Activated gamma-delta T cell (primary cell): ENCODE measurements around the gene LRCOL1.

Source experiments
- DNase-seq: peaks from one replicate; lab custom pipeline; 2025; lab: John Stamatoyannopoulos, UW

The LRCOL1 gene

DNA sequence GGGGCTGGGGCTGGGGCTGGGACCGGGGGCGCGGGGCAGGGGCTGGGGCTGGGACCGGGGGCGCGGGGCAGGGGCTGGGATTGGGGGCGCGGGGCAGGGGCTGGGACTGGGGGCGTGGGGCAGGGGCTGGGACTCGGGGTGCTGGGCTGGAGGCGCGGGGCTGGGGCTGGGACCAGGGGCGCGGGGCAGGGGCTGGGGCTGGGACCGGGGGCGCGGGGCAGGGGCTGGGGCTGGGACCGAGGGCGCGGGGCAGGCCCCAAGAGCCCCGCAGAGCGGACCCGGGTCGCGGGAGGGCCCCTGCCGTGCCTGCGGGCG, 8.6 kb upstream of the LRCOL1 start:
- no peak for DNase-seq

GRCh38 chr12:132618683-132619043, 8.3 kb upstream of the LRCOL1 start, which contains the start of gene P2RX2:
TSS of gene P2RX2 (plus strand) at chr12:132618776. CDS start at chr12:132618817, 41 bp downstream.
- no peak for DNase-seq

- no peak for DNase-seq
Observed at GRCh38 chr12:132617822-132618682, 7.7 kb upstream of the LRCOL1 start.

DNA sequence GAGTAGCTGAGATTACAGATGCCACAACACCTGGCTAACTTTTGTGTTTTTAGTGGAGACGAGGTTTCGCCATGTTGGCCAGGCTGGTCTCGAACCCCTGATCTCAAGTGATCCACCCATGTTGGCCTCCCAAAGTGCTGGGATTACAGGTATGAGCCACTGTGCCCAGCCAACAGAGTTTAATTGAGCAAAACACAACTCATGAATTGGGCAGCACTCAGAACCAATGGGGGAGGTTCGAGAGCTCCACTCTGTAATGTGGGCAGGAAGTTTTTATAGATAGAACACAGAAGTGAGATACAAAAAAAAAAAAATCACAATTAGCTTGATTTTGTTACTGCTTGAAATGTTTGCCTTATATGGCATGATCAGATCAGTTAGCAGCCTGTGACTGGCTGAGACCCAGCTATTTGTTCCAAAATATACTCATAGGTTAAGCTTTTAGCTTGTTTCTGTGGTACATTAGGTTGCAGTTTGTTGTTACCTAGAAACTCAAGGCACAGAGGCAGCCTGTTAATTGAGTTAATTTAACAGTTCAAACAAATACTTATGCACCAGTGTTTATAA, 6.8 kb upstream of the LRCOL1 start:
- DNase-seq, result no peak

GRCh38 chr12:132615579-132616038, 5.2 kb upstream of the LRCOL1 start:
- DNase-seq, result no peak

GRCh38 chr12:132614861-132615578, 4.6 kb upstream of the LRCOL1 start:
- no peak for DNase-seq

DNA sequence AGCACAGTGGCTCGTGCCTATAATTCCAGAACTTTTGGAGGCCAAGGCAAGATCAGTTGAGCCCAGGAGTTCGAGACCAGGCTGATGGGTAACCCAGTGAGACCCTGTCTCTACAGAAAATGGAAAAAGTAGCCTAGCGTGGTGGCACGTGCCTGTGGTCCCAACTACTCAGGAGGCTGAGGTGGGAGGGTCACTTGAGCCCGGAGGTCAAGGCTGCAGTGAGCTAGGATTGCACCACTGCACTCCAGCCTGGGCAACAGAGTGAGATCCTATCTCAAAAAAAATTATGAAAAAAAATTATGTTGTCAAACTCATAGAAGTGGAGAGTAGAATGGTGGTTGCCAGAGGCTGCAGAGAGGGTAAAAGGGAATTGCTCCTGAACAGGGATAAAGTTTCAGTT, 3.6 kb upstream of the LRCOL1 start:
- DNase-seq, result no peak

GRCh38 chr12:132611620-132612019, 1.2 kb upstream of the LRCOL1 start:
- no peak for DNase-seq

DNA sequence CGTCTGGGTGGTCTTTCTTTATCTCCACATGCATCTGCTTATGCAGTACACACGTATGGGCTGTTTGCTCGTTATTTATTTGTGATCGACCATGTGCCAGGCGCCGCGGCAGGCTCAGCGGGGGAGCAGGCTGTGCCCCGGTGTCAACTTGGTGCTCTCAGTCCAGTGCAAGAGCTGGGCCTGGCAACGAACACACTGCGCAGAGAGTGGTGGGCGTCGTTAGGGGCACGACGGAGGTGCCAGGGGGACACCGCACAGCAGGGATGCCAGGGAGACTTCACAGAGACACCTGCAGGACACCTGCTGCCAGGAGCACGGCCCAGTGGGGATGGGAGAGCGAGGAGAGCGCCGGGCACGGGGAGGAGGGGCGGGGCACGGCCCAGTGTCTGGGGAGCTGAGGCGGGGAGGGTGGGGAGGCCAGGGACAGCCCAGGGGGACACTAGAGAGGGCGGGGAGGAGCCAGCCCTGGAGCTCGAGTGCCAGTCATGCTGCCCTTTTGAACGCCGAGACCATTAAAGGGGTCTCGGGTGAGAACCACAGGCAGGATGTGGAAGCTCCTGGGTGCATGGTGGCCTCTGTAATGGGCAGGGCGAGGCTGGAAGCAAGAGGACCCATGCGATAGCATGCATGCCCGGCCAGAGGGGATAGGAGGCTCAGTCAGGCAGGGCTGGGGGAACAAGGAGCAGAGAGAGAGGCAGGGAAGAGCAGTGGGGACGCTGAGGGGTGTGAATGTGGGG, 652 bp upstream of the LRCOL1 start:
- no peak for DNase-seq

DNA sequence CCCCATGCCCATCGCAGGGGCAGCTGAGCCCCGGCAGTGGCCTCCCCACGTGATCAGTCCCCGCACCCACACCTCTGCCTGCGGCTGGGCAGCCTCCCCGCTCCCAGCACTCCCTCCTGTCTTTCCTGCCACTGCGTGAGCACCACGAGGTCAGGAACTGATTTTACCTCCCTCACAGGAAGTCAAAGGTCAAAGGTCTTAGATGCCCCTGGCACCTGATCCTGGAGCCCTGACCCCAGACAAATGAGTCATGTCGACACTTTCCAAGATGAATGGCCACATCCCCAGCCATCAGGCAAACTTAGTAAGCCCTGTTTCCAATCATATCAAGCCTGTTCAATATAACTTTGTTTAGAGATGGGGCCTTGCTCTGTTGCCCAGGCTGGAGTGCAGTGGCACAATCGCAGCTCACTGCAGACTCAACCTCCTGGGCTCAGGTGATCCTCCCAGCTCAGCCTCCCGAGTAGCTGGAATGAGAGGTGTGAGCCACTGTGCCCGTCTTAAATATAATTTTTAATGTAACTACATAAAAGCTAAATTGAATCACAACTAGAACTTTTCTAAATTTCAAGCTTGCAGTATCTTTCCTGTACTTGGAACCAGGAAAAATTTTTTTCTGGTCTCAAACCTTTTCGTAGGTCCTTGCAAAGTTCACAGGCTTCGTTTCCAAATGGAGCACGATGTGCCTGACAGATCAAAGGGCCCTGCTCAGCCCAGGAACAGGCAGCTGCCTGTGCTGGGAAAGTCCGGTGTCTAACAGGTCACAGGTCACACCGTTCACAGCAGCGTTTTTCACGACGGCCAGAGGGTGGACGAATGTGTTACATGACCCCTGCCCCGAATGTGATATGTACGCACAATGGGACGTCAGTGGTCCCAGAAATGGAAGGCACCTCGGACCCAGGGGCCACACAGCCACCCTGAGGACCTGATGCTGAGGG, 1.9 kb downstream of the LRCOL1 start:
- no peak for DNase-seq

- no peak for DNase-seq
Observed at GRCh38 chr12:132606927-132607326, 3.5 kb downstream of the LRCOL1 start.

GRCh38 chr12:132606466-132606865, 3.9 kb downstream of the LRCOL1 start:
- no peak for DNase-seq

DNA sequence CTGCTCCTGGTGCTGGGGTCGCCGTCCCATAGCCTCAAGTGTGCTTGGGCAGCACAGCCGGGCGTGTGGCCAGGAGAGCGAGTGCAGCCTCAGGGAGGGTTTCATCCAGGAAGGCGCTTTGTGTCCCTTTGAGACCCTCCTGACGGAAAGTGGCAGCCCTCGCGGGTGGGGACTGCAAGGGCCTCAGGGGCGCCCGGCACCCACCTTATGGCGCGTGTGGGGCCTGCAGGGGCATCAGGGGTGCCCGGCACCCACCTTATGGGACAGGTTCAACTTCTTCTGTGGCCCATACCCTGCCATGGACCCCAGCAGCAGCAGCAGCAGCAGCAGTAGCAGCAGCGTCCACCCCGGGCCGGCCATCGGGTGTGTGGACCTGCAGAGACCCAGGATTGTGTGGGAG, 4.5 kb downstream of the LRCOL1 start:
- no peak for DNase-seq

DNA sequence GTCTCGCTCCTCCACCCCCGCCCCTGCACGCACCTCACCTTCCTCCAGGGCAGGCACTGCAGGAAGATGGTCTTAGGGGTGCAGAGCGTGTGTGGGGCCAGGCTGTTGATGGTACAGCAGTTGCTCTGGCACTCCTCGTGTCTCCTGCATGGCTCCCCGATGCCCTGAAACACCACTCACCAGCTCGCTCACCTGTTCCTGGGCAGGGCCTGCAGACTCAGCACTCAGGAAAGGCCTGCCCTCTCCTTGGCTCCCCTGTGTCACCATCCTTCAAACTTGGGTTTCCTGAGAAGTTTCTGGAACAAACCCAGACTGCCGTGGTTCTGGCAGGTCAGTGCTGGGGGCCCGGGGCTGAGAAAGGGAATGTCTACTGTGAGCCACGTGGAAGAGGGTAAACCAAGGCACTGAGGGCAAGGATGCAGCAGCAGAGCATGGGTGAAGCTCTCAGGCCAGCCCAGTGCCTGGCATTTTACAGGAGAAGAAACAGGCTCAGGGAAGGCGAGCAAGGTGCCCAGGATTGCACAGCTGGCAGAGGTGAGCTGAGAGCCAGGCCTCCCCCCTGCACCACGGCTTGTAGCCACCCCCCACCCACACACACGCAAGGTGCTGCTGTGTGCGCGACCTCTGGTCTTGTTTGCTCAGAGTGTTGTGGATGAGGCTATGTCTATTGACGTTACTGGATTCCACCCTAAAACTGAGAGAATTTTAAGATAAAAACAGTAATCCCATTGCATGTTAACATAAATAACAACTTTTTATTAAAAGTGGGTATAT, 5.5 kb downstream of the LRCOL1 start:
- DNase-seq, result no peak

DNA sequence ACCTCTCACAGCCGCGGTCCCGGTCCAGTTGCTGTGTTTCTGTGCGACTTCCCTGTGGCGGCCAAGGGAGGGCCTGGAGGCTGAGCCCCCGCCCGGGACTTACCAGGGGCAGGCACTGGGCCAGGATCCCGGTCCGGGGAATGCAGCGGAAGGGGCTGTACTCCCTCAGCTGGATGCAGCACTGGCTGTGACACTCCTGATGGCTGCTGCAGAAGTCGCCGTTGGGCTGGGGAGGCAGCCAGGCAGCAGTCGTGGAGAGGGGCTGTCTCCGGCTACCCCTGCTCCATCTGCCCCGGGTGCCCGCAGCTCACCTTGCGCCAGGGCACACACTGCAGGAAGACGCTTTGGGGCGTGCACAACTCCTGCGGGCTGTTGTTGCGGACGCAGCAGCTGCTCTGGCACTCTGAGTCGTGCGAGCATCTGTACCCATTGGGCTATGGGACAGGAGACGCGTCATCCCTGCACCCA, 6.2 kb downstream of the LRCOL1 start:
- no peak for DNase-seq

- no peak for DNase-seq
Observed at GRCh38 chr12:132603240-132604150, 6.9 kb downstream of the LRCOL1 start.

- DNase-seq, result no peak
Observed at GRCh38 chr12:132602572-132603239, 7.7 kb downstream of the LRCOL1 start.

- DNase-seq, result no peak
Observed at GRCh38 chr12:132601171-132601883, 9.1 kb downstream of the LRCOL1 start.
